CD4-positive, alpha-beta T cell (primary cell): ENCODE data around the gene HBEGF. TPM values are rescaled to one million over a fixed set of nuclear protein-coding genes. Genes with fewer than 3 reads are reported as not detected.

ENCODE experiments used
- ATAC-seq: fragments of 200-7000 bp; cut with Tn5 transposase; one replicate; pipeline ENCODE4 v1.10.0; 2022; ENCODE audit warnings: mild to moderate bottlenecking; ENCODE audit not compliant: poor library complexity
- CTCF ChIA-PET: fragments of 350-600 bp; sonication (Branson Sonifier 250); formaldehyde crosslinking; loops from one replicate; lab custom pipeline; 2021; ENCODE audit warnings: antibody characterized with exemption, inconsistent platforms; lab: Charles Lee
- POLR2A ChIA-PET: fragments of 350-600 bp; sonication (Branson Sonifier 250); formaldehyde crosslinking; loops from one replicate; lab custom pipeline; 2021; ENCODE audit warnings: antibody characterized with exemption, inconsistent platforms; lab: Charles Lee
- DNase-seq, 14 experiments: peaks; one replicate each; pipeline ENCODE4 v3.0.0-alpha.2; 2013 to 2020; ENCODE audit warnings: mixed read lengths in 2 of 14
- H3K27ac ChIP-seq, 2 donors: one replicate each; pipeline versions ENCODE4 v1.5.1 to v1.7.0; 2013; ENCODE audit warnings: low read length in 2 of 2, low read depth in 1 of 2, mild to moderate bottlenecking in 1 of 2
- H3K27me3 ChIP-seq, 2 experiments: 1 replicate in 1 of 2; 2 replicates in 1 of 2; pipeline versions ENCODE4 v1.6.1 to v1.7.0; 2013; ENCODE audit warnings: low read length in 2 of 2, control low read depth in 1 of 2, mild to moderate bottlenecking in 1 of 2, moderate library complexity in 1 of 2; ENCODE audit not compliant: insufficient read depth in 2 of 2, control insufficient read depth in 1 of 2
- H3K36me3 ChIP-seq: one replicate; pipeline ENCODE4 v1.6.1; 2013; ENCODE audit warnings: low read length, control low read depth; ENCODE audit not compliant: insufficient read depth
- H3K4me1 ChIP-seq: one replicate; pipeline ENCODE4 v1.6.1; 2013; ENCODE audit warnings: low read length, control low read depth; ENCODE audit not compliant: insufficient read depth
- H3K4me3 ChIP-seq: one replicate; pipeline ENCODE4 v1.5.1; 2013; ENCODE audit warnings: mild to moderate bottlenecking, low read length, moderate library complexity
- H3K9me3 ChIP-seq, 2 experiments: 1 replicate in 1 of 2; 2 replicates in 1 of 2; pipeline versions ENCODE4 v1.6.1 to v1.7.0; 2013; ENCODE audit warnings: low read length in 2 of 2, mild to moderate bottlenecking in 2 of 2, control low read depth in 1 of 2, moderate library complexity in 1 of 2; ENCODE audit not compliant: control insufficient read depth in 1 of 2, insufficient read depth in 1 of 2
- H3K27ac Mint-ChIP-seq: one replicate; pipeline ENCODE4 v1.8.0; 2020; ENCODE audit warnings: mixed read lengths
- H3K27me3 Mint-ChIP-seq: one replicate; pipeline ENCODE4 v1.8.0; 2021; ENCODE audit warnings: mixed read lengths
- H3K36me3 Mint-ChIP-seq: one replicate; pipeline ENCODE4 v1.8.0; 2021; ENCODE audit warnings: low read depth, mixed read lengths
- H3K4me1 Mint-ChIP-seq: one replicate; pipeline ENCODE4 v1.8.0; 2021; ENCODE audit warnings: low read depth, mixed read lengths
- H3K4me3 Mint-ChIP-seq: one replicate; pipeline ENCODE4 v1.8.0; 2020; ENCODE audit warnings: mild to moderate bottlenecking, mixed read lengths
- H3K9me3 Mint-ChIP-seq: one replicate; pipeline ENCODE4 v1.8.0; 2020; ENCODE audit warnings: mixed read lengths
- CTCF ChIP-seq: fragments of 200-600 bp; IDR thresholded peaks from one replicate; pipeline ENCODE4 v1.8.0; 2022; ENCODE audit warnings: antibody characterized with exemption, mild to moderate bottlenecking
- intact Hi-C, 2 experiments: fragments of 100-400 bp; cut with DNase I in 1 of 2; cut with micrococcal nuclease in 1 of 2; formaldehyde crosslinking; loops; one replicate each; pipeline versions ENCODE4 v1.15.1 to v1.9.0; 2023 to 2025; cut with DNase I, micrococcal nuclease
- total RNA-seq, 174 experiments: library from RNA in 2 of 174; stranded (reverse) in 2 of 174; gene quantifications; one replicate each; pipeline ENCODE4 v1.2.3 and lab custom pipeline; 2021 to 2026

The HBEGF gene
- total RNA-seq, 2 experiments from 2014 or later, result 3.6 to 4.2 TPM

- ATAC-seq (peak; percentile 66), DNase-seq (peak in 11 of 14 experiments; percentile 10 to 65 (median 22))
- no peak overlapping the region for H3K4me3 Mint-ChIP-seq
- H3K4me1 Mint-ChIP-seq, result no peaks in the 10 kb centered on the region
- Histone ChIP-seq H3K27ac (no peak overlapping the region), H3K4me1 (peaks cover 5% of the 10 kb centered on the region), H3K27me3 (no peaks in the 10 kb centered on the region), H3K4me3 (no peak overlapping the region), H3K9me3 (no peaks in the 10 kb centered on the region), H3K36me3 (no peaks in the 10 kb centered on the region)
- CTCF ChIA-PET, result interaction anchor here (0.9 to 1.8 kb wide), 15 partner anchors 10 to 347 kb away, joined by 3 to 13 read pairs (median 4); partner anchors contain the start of genes ANKHD1, EIF4EBP3 and ZMAT2
- TF ChIP-seq CTCF, result peak; percentile 83
- POLR2A ChIA-PET, result interaction anchor here (1.4 kb wide), 1 partner anchor 29 kb away, joined by 9 read pairs; the partner anchor contains the start of gene ANKHD1
- no peaks in the 10 kb centered on the region for H3K9me3 Mint-ChIP-seq
- intact Hi-C loops, result loop anchor here (1.0 to 2.0 kb wide), 4 partner anchors 260 to 348 kb away; partner anchors contain the start of gene CD14 (in 1 of the 2)
- H3K36me3 Mint-ChIP-seq, result no peaks in the 10 kb centered on the region
- H3K27me3 Mint-ChIP-seq, result no peaks in the 10 kb centered on the region
- no peak overlapping the region for H3K27ac Mint-ChIP-seq
These were observed 26.6 kb upstream of the HBEGF start for GRCh38 chr5:140372971-140373487.

GRCh38 chr5:140371356-140372151, 25.2 kb upstream of the HBEGF start:
- no peaks in the 10 kb centered on the region for H3K27me3 Mint-ChIP-seq
- DNase-seq (no peak), ATAC-seq (no peak)
- no peak for TF ChIP-seq CTCF
- Histone ChIP-seq H3K4me1 (peaks cover 5% of the 10 kb centered on the region), H3K9me3 (no peaks in the 10 kb centered on the region), H3K4me3 (no peak overlapping the region), H3K36me3 (no peaks in the 10 kb centered on the region), H3K27me3 (no peaks in the 10 kb centered on the region), H3K27ac (no peak overlapping the region)
- H3K27ac Mint-ChIP-seq, result no peak overlapping the region
- ChIA-PET POLR2A (no interaction called here), CTCF (interaction anchor here (1.1 to 1.8 kb wide), 7 partner anchors 8 to 344 kb away, joined by 3 to 12 read pairs (median 5); no protein-coding TSS in a partner anchor)
- H3K36me3 Mint-ChIP-seq, result no peaks in the 10 kb centered on the region
- H3K9me3 Mint-ChIP-seq, result no peaks in the 10 kb centered on the region
- no peaks in the 10 kb centered on the region for H3K4me1 Mint-ChIP-seq
- no peak overlapping the region for H3K4me3 Mint-ChIP-seq
- intact Hi-C loops, result loop anchor here (2.0 kb wide), 2 partner anchors 261 to 349 kb away; partner anchors contain the start of gene CD14 (in 1 of the 2)

- H3K4me1 ChIP-seq, result peaks cover 12% of the 10 kb centered on the region
- Mint-ChIP-seq H3K4me3 (no peak overlapping the region), H3K27me3 (no peaks in the 10 kb centered on the region), H3K36me3 (no peaks in the 10 kb centered on the region), H3K4me1 (peaks cover 6% of the 10 kb centered on the region), H3K27ac (no peak overlapping the region), H3K9me3 (no peaks in the 10 kb centered on the region)
- POLR2A ChIA-PET, result no interaction called here
- no peak overlapping the region for H3K4me3 ChIP-seq
- CTCF ChIA-PET, result interaction anchor here (1.5 kb wide), 1 partner anchor 123 kb away, joined by 3 read pairs; no protein-coding TSS in a partner anchor
- no peaks in the 10 kb centered on the region for H3K36me3 ChIP-seq
- H3K9me3 ChIP-seq, result no peaks in the 10 kb centered on the region
- no peak overlapping the region for H3K27ac ChIP-seq
- TF ChIP-seq CTCF, result no peak
- ATAC-seq (no peak), DNase-seq (no peak)
- no peaks in the 10 kb centered on the region for H3K27me3 ChIP-seq
- intact Hi-C loops, result no loop called here
These were observed 21.0 kb upstream of the HBEGF start for GRCh38 chr5:140367256-140368013.
